ENCODE results near the gene UPF1.
A peak's percentile ranks its signal among the peaks of the same experiment; 100 is the strongest.

UPF1 gene

GRCh38 chr19:18831524-18832305 lies at the start of gene UPF1:
UPF1 (plus strand) TSS chr19:18831959; CDS start chr19:18832210, 251 bp downstream.
- Histone ChIP-seq H3K9me3 (ENCODE audit: control insufficient read depth, insufficient read depth, low read length) (no peaks in the 10 kb centered on the region), H3K4me1 (ENCODE audit: insufficient read depth, low read length) (peaks cover 14% of the 10 kb centered on the region; the same call in 1 of the 2 replicates), H3K9ac (ENCODE audit: low read depth, low read length) (peak within 1 kb of the TSS; percentile 78), H3K36me3 (ENCODE audit: insufficient read depth, low read length) (0 out of 2 replicates have a peak, but pooled peaks cover 2% of the 10 kb centered on the region)

GRCh38 chr19:18782559-18783225 lies 49.1 kb upstream of the UPF1 start:
- H3K36me3 ChIP-seq (ENCODE audit: insufficient read depth, low read length): no peaks in the 10 kb centered on the region
- no peaks in the 10 kb centered on the region; the same call in 1 of the 2 replicates for H3K4me1 ChIP-seq (ENCODE audit: insufficient read depth, low read length)
- no peaks in the 10 kb centered on the region for H3K9me3 ChIP-seq (ENCODE audit: control insufficient read depth, insufficient read depth, low read length)
- H3K9ac ChIP-seq (ENCODE audit: low read depth, low read length): no peak overlapping the region

- no peaks in the 10 kb centered on the region for H3K36me3 ChIP-seq (ENCODE audit: insufficient read depth, low read length)
- no peaks in the 10 kb centered on the region for H3K9me3 ChIP-seq (ENCODE audit: control insufficient read depth, insufficient read depth, low read length)
- no peaks in the 10 kb centered on the region; the same call in 1 of the 2 replicates for H3K4me1 ChIP-seq (ENCODE audit: insufficient read depth, low read length)
- no peak overlapping the region for H3K9ac ChIP-seq (ENCODE audit: low read depth, low read length)
Measured at GRCh38 chr19:18783958-18784785, 47.6 kb upstream of the UPF1 start.

GRCh38 chr19:18784786-18785120 lies 47.0 kb upstream of the UPF1 start:
- H3K9ac ChIP-seq (ENCODE audit: low read depth, low read length): no peak overlapping the region
- no peaks in the 10 kb centered on the region for H3K36me3 ChIP-seq (ENCODE audit: insufficient read depth, low read length)
- no peaks in the 10 kb centered on the region for H3K9me3 ChIP-seq (ENCODE audit: control insufficient read depth, insufficient read depth, low read length)
- no peaks in the 10 kb centered on the region; the same call in 1 of the 2 replicates for H3K4me1 ChIP-seq (ENCODE audit: insufficient read depth, low read length)

- no peaks in the 10 kb centered on the region for H3K9me3 ChIP-seq (ENCODE audit: control insufficient read depth, insufficient read depth, low read length)
- H3K4me1 ChIP-seq (ENCODE audit: insufficient read depth, low read length): no peaks in the 10 kb centered on the region; the same call in 1 of the 2 replicates
- H3K36me3 ChIP-seq (ENCODE audit: insufficient read depth, low read length): no peaks in the 10 kb centered on the region
- H3K9ac ChIP-seq (ENCODE audit: low read depth, low read length): peak overlapping the region; percentile 55; the same call in 1 of the 2 replicates
Measured at GRCh38 chr19:18785179-18786124, 46.3 kb upstream of the UPF1 start.

- Histone ChIP-seq H3K9me3 (ENCODE audit: control insufficient read depth, insufficient read depth, low read length) (no peaks in the 10 kb centered on the region), H3K9ac (ENCODE audit: low read depth, low read length) (peak overlapping the region; percentile 48), H3K4me1 (ENCODE audit: insufficient read depth, low read length) (no peaks in the 10 kb centered on the region; the same call in 1 of the 2 replicates), H3K36me3 (ENCODE audit: insufficient read depth, low read length) (no peaks in the 10 kb centered on the region)
Measured at GRCh38 chr19:18788529-18789421, 43.0 kb upstream of the UPF1 start.

- Histone ChIP-seq H3K36me3 (ENCODE audit: insufficient read depth, low read length) (no peaks in the 10 kb centered on the region), H3K9ac (ENCODE audit: low read depth, low read length) (peak overlapping the region; percentile 48), H3K4me1 (ENCODE audit: insufficient read depth, low read length) (no peaks in the 10 kb centered on the region; the same call in 1 of the 2 replicates), H3K9me3 (ENCODE audit: control insufficient read depth, insufficient read depth, low read length) (no peaks in the 10 kb centered on the region)
Measured at GRCh38 chr19:18789422-18789869, 42.3 kb upstream of the UPF1 start.

GRCh38 chr19:18789883-18790565 lies 41.7 kb upstream of the UPF1 start:
- Histone ChIP-seq H3K9ac (ENCODE audit: low read depth, low read length) (peak overlapping the region; percentile 63; the same call in 1 of the 2 replicates), H3K4me1 (ENCODE audit: insufficient read depth, low read length) (no peaks in the 10 kb centered on the region; the same call in 1 of the 2 replicates), H3K36me3 (ENCODE audit: insufficient read depth, low read length) (no peaks in the 10 kb centered on the region), H3K9me3 (ENCODE audit: control insufficient read depth, insufficient read depth, low read length) (no peaks in the 10 kb centered on the region)

GRCh38 chr19:18790566-18791314 lies 41.0 kb upstream of the UPF1 start, which contains the start of gene COMP:
COMP (minus strand) TSS chr19:18791305; CDS start chr19:18791269, 36 bp downstream.
- Histone ChIP-seq H3K4me1 (ENCODE audit: insufficient read depth, low read length) (no peaks in the 10 kb centered on the region; the same call in 1 of the 2 replicates), H3K9me3 (ENCODE audit: control insufficient read depth, insufficient read depth, low read length) (no peaks in the 10 kb centered on the region), H3K9ac (ENCODE audit: low read depth, low read length) (peak within 1 kb of the TSS; percentile 63; the same call in 1 of the 2 replicates), H3K36me3 (ENCODE audit: insufficient read depth, low read length) (no peaks in the 10 kb centered on the region)

GRCh38 chr19:18791315-18791678 lies 40.5 kb upstream of the UPF1 start:
- Histone ChIP-seq H3K36me3 (ENCODE audit: insufficient read depth, low read length) (no peaks in the 10 kb centered on the region), H3K4me1 (ENCODE audit: insufficient read depth, low read length) (no peaks in the 10 kb centered on the region), H3K9me3 (ENCODE audit: control insufficient read depth, insufficient read depth, low read length) (no peaks in the 10 kb centered on the region), H3K9ac (ENCODE audit: low read depth, low read length) (no peak overlapping the region; the same call in 1 of the 2 replicates)

GRCh38 chr19:18792661-18793060 lies 39.1 kb upstream of the UPF1 start:
- H3K9ac ChIP-seq (ENCODE audit: low read depth, low read length): no peak overlapping the region
- no peaks in the 10 kb centered on the region for H3K36me3 ChIP-seq (ENCODE audit: insufficient read depth, low read length)
- no peaks in the 10 kb centered on the region for H3K4me1 ChIP-seq (ENCODE audit: insufficient read depth, low read length)
- H3K9me3 ChIP-seq (ENCODE audit: control insufficient read depth, insufficient read depth, low read length): no peaks in the 10 kb centered on the region

Data from ES-I3 (cell line).